K562 (cell line): ENCODE results near the gene RGS14. TPM values are rescaled to one million over a fixed set of nuclear protein-coding genes. Genes with fewer than 3 reads are reported as not detected.

Experiments used
- CEBPB ChIP-seq: fragments of 450-650 bp; IDR thresholded peaks from 2 replicates; pipeline ENCODE4 v1.6.1; 2016; ENCODE audit warnings: missing genetic modification characterization, missing compliant biosample characterization
- CHD1 ChIP-seq: fragments of 200-600 bp; sonication (generic); IDR thresholded peaks from one replicate; pipeline ENCODE4 v1.6.1; 2012; ENCODE audit warnings: mild to moderate bottlenecking, moderate library complexity, low read length, inconsistent platforms
- CXXC5 ChIP-seq: fragments of 250-450 bp; sonication (Bioruptor Pico); IDR thresholded peaks from 2 replicates; pipeline ENCODE4 v1.8.0; 2022; ENCODE audit warnings: inconsistent platforms, mild to moderate bottlenecking, moderate library complexity
- FOXP1 ChIP-seq: sonication (generic); formaldehyde crosslinking; IDR thresholded peaks from 2 replicates; pipeline ENCODE4 v1.8.0; 2022; ENCODE audit warnings: mild to moderate bottlenecking, missing genetic modification reagents
- GABPA ChIP-seq: fragments of 200-800 bp; sonication (Bioruptor generic); conservative IDR thresholded peaks from 2 replicates; pipeline ENCODE4 v1.6.1; 2016; ENCODE audit warnings: low read depth, missing genetic modification characterization, missing compliant biosample characterization
- JUND ChIP-seq, 2 experiments: IDR thresholded peaks; 2 replicates in 1 of 2; 3 replicates in 1 of 2; pipeline ENCODE4 v1.6.1; 2011; ENCODE audit warnings: borderline replicate concordance in 2 of 2, low read depth in 2 of 2, low read length in 2 of 2, improper control_type of control experiment in 1 of 2, missing biosample characterization in 1 of 2, missing genetic modification characterization in 1 of 2, missing genetic modification reagents in 1 of 2
- NELFE ChIP-seq: IDR thresholded peaks from 2 replicates; pipeline ENCODE4 v1.6.1; 2011; ENCODE audit warnings: mild to moderate bottlenecking; ENCODE audit not compliant: insufficient read depth, insufficient read length
- SIX5 ChIP-seq, 2 experiments: IDR thresholded peaks; 2 replicates each; pipeline ENCODE4 v1.6.1; 2011; ENCODE audit warnings: low read length in 2 of 2, borderline replicate concordance in 1 of 2, low read depth in 1 of 2, mild to moderate bottlenecking in 1 of 2, moderate library complexity in 1 of 2; ENCODE audit not compliant: insufficient read depth in 1 of 2
- SMC3 ChIP-seq: conservative IDR thresholded peaks from 2 replicates; pipeline ENCODE4 v1.6.1; 2011; ENCODE audit warnings: low read depth, low read length, improper control_type of control experiment; ENCODE audit not compliant: insufficient read depth
- polyA plus RNA-seq, 8 experiments: library from polyadenylated mRNA; depleted of rRNA in 4 of 8; stranded (reverse) in 5 of 8; unstranded in 3 of 8; fragments of >200 nt; fragmentation: Nextera tagmentation in 2 of 8; fragmentation: Illumina TruSeq in 1 of 8; extraction: Ambion mirVana in 2 of 8; extraction: Trizol in 1 of 8; gene quantifications; 2 replicates each; pipeline versions ENCODE4 v1.2.1 to v1.2.3, GENCODE V29; 2011 to 2014; ENCODE audit warnings: inconsistent platforms in 1 of 8, missing spikeins in 1 of 8
- total RNA-seq, 7 experiments: library from RNA; depleted of rRNA in 6 of 7; stranded (reverse); fragments of >200 nt in 6 of 7; fragmentation: Illumina TruSeq in 2 of 7; extraction: Trizol in 2 of 7; gene quantifications; 2 replicates each; pipeline versions ENCODE4 v1.2.1 to v1.2.3, GENCODE V29; 2011 to 2021; ENCODE audit warnings: low replicate concordance in 1 of 7
- TF ChIP-seq, protein P1 (sequence below), 2 experiments: fragments of 450-650 bp; IDR thresholded peaks; 2 replicates each; pipeline ENCODE4 v1.6.1; 2018; ENCODE audit warnings: mild to moderate bottlenecking in 2 of 2, low read depth in 1 of 2; ENCODE audit not compliant: partially characterized antibody in 2 of 2
- TF ChIP-seq, protein P2 (sequence below): fragments of 450-650 bp; formaldehyde crosslinking; IDR thresholded peaks from 2 replicates; pipeline ENCODE4 v1.4.0; 2020; ENCODE audit warnings: mild to moderate bottlenecking, moderate library complexity
- TF ChIP-seq, protein P3 (sequence below), 2 experiments: fragments of 450-650 bp; formaldehyde crosslinking in 1 of 2; IDR thresholded peaks; 2 replicates each; pipeline versions ENCODE4 v1.4.0 to v1.6.1; 2014 to 2020; ENCODE audit warnings: mild to moderate bottlenecking in 2 of 2, borderline replicate concordance in 1 of 2, low read depth in 1 of 2

RGS14 gene
- total and polyA plus RNA-seq, 9 of the 15 experiments (the other 6 are each of a cell fraction or from before 2014, with no cell fraction given): 0.28 to 75.9 (median 34.5) TPM

DNA sequence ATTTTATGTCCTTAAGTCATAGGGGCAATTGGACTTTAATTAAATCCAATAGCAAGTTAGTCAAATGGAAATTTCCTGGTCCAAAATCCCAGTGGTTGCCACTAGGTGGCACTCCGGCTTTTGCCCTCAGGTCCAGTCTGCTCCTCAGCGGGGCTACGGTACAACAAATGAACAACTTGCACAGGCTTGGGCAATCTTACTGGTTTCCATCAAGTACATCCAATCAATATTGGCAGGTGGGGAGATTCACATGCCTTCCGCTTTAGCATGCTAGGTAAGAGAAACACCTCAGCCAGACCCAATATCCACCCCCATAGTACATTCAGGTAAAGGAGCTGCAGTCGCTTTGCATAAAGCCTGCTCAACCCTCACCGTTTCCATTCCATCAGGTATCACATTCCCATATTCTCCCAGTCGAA lies 39.8 kb upstream of the RGS14 start (continued):
- TF ChIP-seq, protein P1, sequence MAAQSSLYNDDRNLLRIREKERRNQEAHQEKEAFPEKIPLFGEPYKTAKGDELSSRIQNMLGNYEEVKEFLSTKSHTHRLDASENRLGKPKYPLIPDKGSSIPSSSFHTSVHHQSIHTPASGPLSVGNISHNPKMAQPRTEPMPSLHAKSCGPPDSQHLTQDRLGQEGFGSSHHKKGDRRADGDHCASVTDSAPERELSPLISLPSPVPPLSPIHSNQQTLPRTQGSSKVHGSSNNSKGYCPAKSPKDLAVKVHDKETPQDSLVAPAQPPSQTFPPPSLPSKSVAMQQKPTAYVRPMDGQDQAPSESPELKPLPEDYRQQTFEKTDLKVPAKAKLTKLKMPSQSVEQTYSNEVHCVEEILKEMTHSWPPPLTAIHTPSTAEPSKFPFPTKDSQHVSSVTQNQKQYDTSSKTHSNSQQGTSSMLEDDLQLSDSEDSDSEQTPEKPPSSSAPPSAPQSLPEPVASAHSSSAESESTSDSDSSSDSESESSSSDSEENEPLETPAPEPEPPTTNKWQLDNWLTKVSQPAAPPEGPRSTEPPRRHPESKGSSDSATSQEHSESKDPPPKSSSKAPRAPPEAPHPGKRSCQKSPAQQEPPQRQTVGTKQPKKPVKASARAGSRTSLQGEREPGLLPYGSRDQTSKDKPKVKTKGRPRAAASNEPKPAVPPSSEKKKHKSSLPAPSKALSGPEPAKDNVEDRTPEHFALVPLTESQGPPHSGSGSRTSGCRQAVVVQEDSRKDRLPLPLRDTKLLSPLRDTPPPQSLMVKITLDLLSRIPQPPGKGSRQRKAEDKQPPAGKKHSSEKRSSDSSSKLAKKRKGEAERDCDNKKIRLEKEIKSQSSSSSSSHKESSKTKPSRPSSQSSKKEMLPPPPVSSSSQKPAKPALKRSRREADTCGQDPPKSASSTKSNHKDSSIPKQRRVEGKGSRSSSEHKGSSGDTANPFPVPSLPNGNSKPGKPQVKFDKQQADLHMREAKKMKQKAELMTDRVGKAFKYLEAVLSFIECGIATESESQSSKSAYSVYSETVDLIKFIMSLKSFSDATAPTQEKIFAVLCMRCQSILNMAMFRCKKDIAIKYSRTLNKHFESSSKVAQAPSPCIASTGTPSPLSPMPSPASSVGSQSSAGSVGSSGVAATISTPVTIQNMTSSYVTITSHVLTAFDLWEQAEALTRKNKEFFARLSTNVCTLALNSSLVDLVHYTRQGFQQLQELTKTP (IDR thresholded peaks at IDR 0.05; ENCODE audit: low read depth in 1 of 2, partially characterized antibody in 2 of 2): peak in 1 of 2 experiments; percentile 16
- TF ChIP-seq SIX5 (IDR thresholded peaks at IDR 0.05; ENCODE audit: borderline replicate concordance in 1 of 2, insufficient read depth in 1 of 2, low read depth in 1 of 2, low read length in 2 of 2) (no peak), CXXC5 (CRISPR knock-in tag) (peak; percentile 24; the same call in 1 of the 2 replicates), CEBPB (tag) (peak; percentile 67; the same call in 1 of the 2 replicates), CHD1 (no peak), JUND (IDR thresholded peaks at IDR 0.05; ENCODE audit: borderline replicate concordance, low read depth, low read length) (0 out of 2 replicates have a peak, but pooled peaks have one; percentile 13), JUND (tag; IDR thresholded peaks at IDR 0.05; ENCODE audit: borderline replicate concordance, low read depth, low read length) (no peak; the same call in 2 of the 3 replicates), NELFE (no peak), SMC3 (peak; percentile 77), FOXP1 (CRISPR knock-in tag) (no peak), GABPA (tag) (no peak)
- TF ChIP-seq, protein P2, sequence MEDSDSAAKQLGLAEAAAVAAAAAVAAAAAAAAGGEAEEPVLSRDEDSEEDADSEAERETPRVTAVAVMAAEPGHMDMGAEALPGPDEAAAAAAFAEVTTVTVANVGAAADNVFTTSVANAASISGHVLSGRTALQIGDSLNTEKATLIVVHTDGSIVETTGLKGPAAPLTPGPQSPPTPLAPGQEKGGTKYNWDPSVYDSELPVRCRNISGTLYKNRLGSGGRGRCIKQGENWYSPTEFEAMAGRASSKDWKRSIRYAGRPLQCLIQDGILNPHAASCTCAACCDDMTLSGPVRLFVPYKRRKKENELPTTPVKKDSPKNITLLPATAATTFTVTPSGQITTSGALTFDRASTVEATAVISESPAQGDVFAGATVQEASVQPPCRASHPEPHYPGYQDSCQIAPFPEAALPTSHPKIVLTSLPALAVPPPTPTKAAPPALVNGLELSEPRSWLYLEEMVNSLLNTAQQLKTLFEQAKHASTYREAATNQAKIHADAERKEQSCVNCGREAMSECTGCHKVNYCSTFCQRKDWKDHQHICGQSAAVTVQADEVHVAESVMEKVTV: peak; percentile 69
- TF ChIP-seq, protein P3, sequence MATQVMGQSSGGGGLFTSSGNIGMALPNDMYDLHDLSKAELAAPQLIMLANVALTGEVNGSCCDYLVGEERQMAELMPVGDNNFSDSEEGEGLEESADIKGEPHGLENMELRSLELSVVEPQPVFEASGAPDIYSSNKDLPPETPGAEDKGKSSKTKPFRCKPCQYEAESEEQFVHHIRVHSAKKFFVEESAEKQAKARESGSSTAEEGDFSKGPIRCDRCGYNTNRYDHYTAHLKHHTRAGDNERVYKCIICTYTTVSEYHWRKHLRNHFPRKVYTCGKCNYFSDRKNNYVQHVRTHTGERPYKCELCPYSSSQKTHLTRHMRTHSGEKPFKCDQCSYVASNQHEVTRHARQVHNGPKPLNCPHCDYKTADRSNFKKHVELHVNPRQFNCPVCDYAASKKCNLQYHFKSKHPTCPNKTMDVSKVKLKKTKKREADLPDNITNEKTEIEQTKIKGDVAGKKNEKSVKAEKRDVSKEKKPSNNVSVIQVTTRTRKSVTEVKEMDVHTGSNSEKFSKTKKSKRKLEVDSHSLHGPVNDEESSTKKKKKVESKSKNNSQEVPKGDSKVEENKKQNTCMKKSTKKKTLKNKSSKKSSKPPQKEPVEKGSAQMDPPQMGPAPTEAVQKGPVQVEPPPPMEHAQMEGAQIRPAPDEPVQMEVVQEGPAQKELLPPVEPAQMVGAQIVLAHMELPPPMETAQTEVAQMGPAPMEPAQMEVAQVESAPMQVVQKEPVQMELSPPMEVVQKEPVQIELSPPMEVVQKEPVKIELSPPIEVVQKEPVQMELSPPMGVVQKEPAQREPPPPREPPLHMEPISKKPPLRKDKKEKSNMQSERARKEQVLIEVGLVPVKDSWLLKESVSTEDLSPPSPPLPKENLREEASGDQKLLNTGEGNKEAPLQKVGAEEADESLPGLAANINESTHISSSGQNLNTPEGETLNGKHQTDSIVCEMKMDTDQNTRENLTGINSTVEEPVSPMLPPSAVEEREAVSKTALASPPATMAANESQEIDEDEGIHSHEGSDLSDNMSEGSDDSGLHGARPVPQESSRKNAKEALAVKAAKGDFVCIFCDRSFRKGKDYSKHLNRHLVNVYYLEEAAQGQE (IDR thresholded peaks at IDR 0.05; ENCODE audit: borderline replicate concordance): peak; percentile 69; the same call in 1 of the 2 replicates
- TF ChIP-seq, protein P3 (CRISPR knock-in tag; IDR thresholded peaks at IDR 0.05; ENCODE audit: low read depth): no peak
